Neuronal stem cell (in vitro differentiated cells): ENCODE results near the gene PREB.

Source experiments
- DNase-seq: peaks from one replicate; pipeline ENCODE4 v3.0.0-alpha.2; 2013; ENCODE audit warnings: low spot score
- H2AFZ ChIP-seq: one replicate; pipeline ENCODE4 v1.6.1; 2013; ENCODE audit warnings: mild to moderate bottlenecking, low read length, inconsistent platforms
- H2AK5ac ChIP-seq: 2 replicates; pipeline ENCODE4 v1.6.1; 2013; ENCODE audit warnings: low read depth, mild to moderate bottlenecking, inconsistent platforms, low read length, moderate library complexity, mixed read lengths
- H2BK120ac ChIP-seq: 2 replicates; pipeline ENCODE4 v1.6.1; 2013; ENCODE audit warnings: low read depth, mild to moderate bottlenecking, inconsistent platforms, low read length, moderate library complexity, mixed read lengths
- H2BK12ac ChIP-seq: one replicate; pipeline ENCODE4 v1.6.1; 2013; ENCODE audit warnings: low read length, inconsistent platforms
- H2BK15ac ChIP-seq: 2 replicates; pipeline ENCODE4 v1.6.1; 2013; ENCODE audit warnings: mild to moderate bottlenecking, low read length, inconsistent platforms, mixed read lengths
- H2BK5ac ChIP-seq: one replicate; pipeline ENCODE4 v1.6.1; 2013; ENCODE audit warnings: inconsistent platforms, mild to moderate bottlenecking, low read length, moderate library complexity
- H3K14ac ChIP-seq: one replicate; pipeline ENCODE4 v1.6.1; 2013; ENCODE audit warnings: low read length, inconsistent platforms
- H3K18ac ChIP-seq: 2 replicates; pipeline ENCODE4 v1.6.1; 2013; ENCODE audit warnings: low read length, inconsistent platforms
- H3K23ac ChIP-seq: 2 replicates; pipeline ENCODE4 v1.6.1; 2013; ENCODE audit warnings: low read depth, mild to moderate bottlenecking, mixed read lengths, low read length, inconsistent platforms; ENCODE audit not compliant: poor library complexity
- H3K27ac ChIP-seq: replicated peaks from 3 replicates; pipeline ENCODE4 v1.5.1; 2013; ENCODE audit warnings: low read length, inconsistent platforms
- H3K27me3 ChIP-seq, 3 experiments: 2 replicates each; pipeline ENCODE4 v1.6.1; 2013; ENCODE audit warnings: low read length in 3 of 3, mild to moderate bottlenecking in 2 of 3, inconsistent platforms in 1 of 3, low read depth in 1 of 3, mixed read lengths in 1 of 3, moderate library complexity in 1 of 3; ENCODE audit not compliant: control insufficient read depth in 3 of 3, insufficient read depth in 3 of 3
- H3K36me3 ChIP-seq, 2 donors: replicated peaks in 1 of 2; 2 replicates each; pipeline ENCODE4 v1.6.1; 2013; ENCODE audit warnings: low read length in 2 of 2; ENCODE audit not compliant: control insufficient read depth in 2 of 2, insufficient read depth in 2 of 2
- H3K4ac ChIP-seq: 2 replicates; pipeline ENCODE4 v1.6.1; 2013; ENCODE audit warnings: inconsistent platforms, mild to moderate bottlenecking, low read length, moderate library complexity
- H3K4me1 ChIP-seq, 2 donors: 1 replicate in 1 of 2; 2 replicates in 1 of 2; pipeline ENCODE4 v1.6.1; 2013; ENCODE audit warnings: low read length in 2 of 2, low read depth in 1 of 2; ENCODE audit not compliant: control insufficient read depth in 2 of 2, insufficient read depth in 1 of 2
- H3K4me2 ChIP-seq: one replicate; pipeline ENCODE4 v1.6.1; 2013; ENCODE audit warnings: mild to moderate bottlenecking, low read length, inconsistent platforms; ENCODE audit not compliant: insufficient read depth, poor library complexity, severe bottlenecking
- H3K4me3 ChIP-seq, 2 donors: 2 replicates each; pipeline ENCODE4 v1.5.1; 2013; ENCODE audit warnings: low read length in 2 of 2, mild to moderate bottlenecking in 2 of 2, inconsistent platforms in 1 of 2, moderate library complexity in 1 of 2
- H3K79me1 ChIP-seq: one replicate; pipeline ENCODE4 v1.6.1; 2013; ENCODE audit warnings: low read depth, mild to moderate bottlenecking, inconsistent platforms, low read length, moderate library complexity
- H3K9ac ChIP-seq: one replicate; pipeline ENCODE4 v1.6.1; 2013; ENCODE audit warnings: mild to moderate bottlenecking, low read depth, low read length, inconsistent platforms; ENCODE audit not compliant: poor library complexity
- H3K9me3 ChIP-seq, 2 donors: replicated peaks in 1 of 2; 2 replicates each; pipeline versions ENCODE3 to v1.6.1; 2013; ENCODE audit warnings: low read length in 2 of 2, mild to moderate bottlenecking in 2 of 2, inconsistent platforms in 1 of 2, low read depth in 1 of 2, mixed read lengths in 1 of 2, moderate library complexity in 1 of 2; ENCODE audit not compliant: control insufficient read depth in 2 of 2, insufficient read depth in 1 of 2
- H4K8ac ChIP-seq: one replicate; pipeline ENCODE4 v1.6.1; 2013; ENCODE audit warnings: low read depth, mild to moderate bottlenecking, inconsistent platforms, low read length, moderate library complexity
- H4K91ac ChIP-seq: one replicate; pipeline ENCODE4 v1.6.1; 2013; ENCODE audit warnings: low read length, low read depth, mild to moderate bottlenecking, inconsistent platforms; ENCODE audit not compliant: poor library complexity
- WGBS, 2 donors: extraction: QIAGEN DNeasy Blood & Tissue Kit; methylation state at CpG; one replicate each; pipeline ENCODE4 v1.1.7; 2013; ENCODE audit warnings: missing lambda C conversion rate in 2 of 2, mixed read lengths in 1 of 2; ENCODE audit not compliant: insufficient read length in 2 of 2, insufficient replicate concordance in 1 of 2; ENCODE audit errors: extremely low coverage in 2 of 2; 5-methylcytosine and 5-hydroxymethylcytosine counted together

PREB gene

GRCh38 chr2:27100036-27100435, 34.4 kb downstream of the PREB start:
- H4K91ac ChIP-seq, result no peak overlapping the region
- no peak overlapping the region for H3K9ac ChIP-seq
- no peak overlapping the region for H3K4ac ChIP-seq
- no CpG with 5 or more reads among the region's 10 CpGs for WGBS, 2 donors
- H3K4me3 ChIP-seq, result no peak overlapping the region
- no peak overlapping the region for H3K14ac ChIP-seq
- peak overlapping the region; percentile 53 for H2BK120ac ChIP-seq
- no peak overlapping the region for H3K4me2 ChIP-seq
- H3K18ac ChIP-seq, result peak overlapping the region; percentile 22
- no peak overlapping the region for H3K23ac ChIP-seq
- peaks cover 0 to 4% of the 10 kb centered on the region in 2 donors for H3K4me1 ChIP-seq
- H4K8ac ChIP-seq, result no peak overlapping the region
- peaks cover 0 to 1% of the 10 kb centered on the region in 2 donors for H3K36me3 ChIP-seq
- no peak overlapping the region for H2BK12ac ChIP-seq
- no peak overlapping the region for H3K27ac ChIP-seq
- no peak overlapping the region for H2BK15ac ChIP-seq
- no peak overlapping the region for H2AK5ac ChIP-seq
- no peaks in the 10 kb centered on the region for H3K9me3 ChIP-seq
- H3K27me3 ChIP-seq, result peaks cover 0 to 16% (median 2%) of the 10 kb centered on the region in 3 experiments
- H2AFZ ChIP-seq, result no peak overlapping the region
- H2BK5ac ChIP-seq, result no peak overlapping the region
- no peak for DNase-seq
- H3K79me1 ChIP-seq, result no peaks in the 10 kb centered on the region

- Histone ChIP-seq H3K79me1 (no peaks in the 10 kb centered on the region), H3K4me1 (peaks cover 0 to 4% of the 10 kb centered on the region in 2 donors), H2BK12ac (no peak overlapping the region), H3K36me3 (peaks cover 0 to 1% of the 10 kb centered on the region in 2 donors), H4K91ac (no peak overlapping the region), H3K4me3 (no peak overlapping the region), H2BK120ac (peak overlapping the region; percentile 53), H2BK5ac (no peak overlapping the region), H4K8ac (no peak overlapping the region), H3K9me3 (no peaks in the 10 kb centered on the region), H3K4ac (no peak overlapping the region), H2AFZ (no peak overlapping the region), H3K4me2 (no peak overlapping the region), H3K27me3 (peaks cover 0 to 11% (median 2%) of the 10 kb centered on the region in 3 experiments), H2BK15ac (no peak overlapping the region), H3K18ac (peak overlapping the region; percentile 2), H2AK5ac (no peak overlapping the region), H3K9ac (no peak overlapping the region), H3K27ac (no peak overlapping the region), H3K14ac (no peak overlapping the region), H3K23ac (peak overlapping the region; percentile 10)
- WGBS, 2 donors, result no CpG with 5 or more reads among the region's 19 CpGs
- DNase-seq, result no peak
Observed at GRCh38 chr2:27099334-27099955, 35.0 kb downstream of the PREB start.

GRCh38 chr2:27097341-27097740, 37.1 kb downstream of the PREB start:
- Histone ChIP-seq H3K4me3 (no peak overlapping the region), H3K79me1 (no peaks in the 10 kb centered on the region), H3K23ac (peak overlapping the region; percentile 56), H3K36me3 (peaks cover 0 to 1% of the 10 kb centered on the region in 2 donors), H2AK5ac (no peak overlapping the region), H2BK5ac (no peak overlapping the region), H3K27me3 (peaks cover 0 to 2% (median 0%) of the 10 kb centered on the region in 3 experiments), H3K9me3 (no peaks in the 10 kb centered on the region), H3K14ac (no peak overlapping the region), H3K4ac (no peak overlapping the region), H3K4me1 (peaks cover 0 to 4% of the 10 kb centered on the region in 2 donors), H2BK12ac (no peak overlapping the region), H3K9ac (no peak overlapping the region), H2BK120ac (no peak overlapping the region), H4K91ac (no peak overlapping the region), H2BK15ac (no peak overlapping the region), H3K4me2 (no peak overlapping the region), H4K8ac (no peak overlapping the region), H3K27ac (no peak overlapping the region), H2AFZ (no peak overlapping the region), H3K18ac (no peak overlapping the region)
- WGBS, 2 donors, result no CpG with 5 or more reads among the region's 14 CpGs
- DNase-seq, result no peak

GRCh38 chr2:27096748-27097297, 37.6 kb downstream of the PREB start:
- H4K91ac ChIP-seq, result no peak overlapping the region
- H3K4ac ChIP-seq, result no peak overlapping the region
- H2AK5ac ChIP-seq, result no peak overlapping the region
- no peak overlapping the region for H2BK120ac ChIP-seq
- H2BK12ac ChIP-seq, result no peak overlapping the region
- peak overlapping the region; percentile 57 for H3K18ac ChIP-seq
- H3K27ac ChIP-seq, result no peak overlapping the region
- no peak for DNase-seq
- peak overlapping the region; percentile 94 for H2AFZ ChIP-seq
- peaks cover 0 to 4% of the 10 kb centered on the region in 2 donors for H3K4me1 ChIP-seq
- peaks cover 0 to 1% of the 10 kb centered on the region in 2 donors for H3K36me3 ChIP-seq
- no peak overlapping the region for H3K4me3 ChIP-seq
- no peak overlapping the region for H2BK5ac ChIP-seq
- H4K8ac ChIP-seq, result no peak overlapping the region
- WGBS, 2 donors, result no CpG with 5 or more reads among the region's 3 CpGs
- H3K9ac ChIP-seq, result no peak overlapping the region
- no peak overlapping the region for H3K23ac ChIP-seq
- no peaks in the 10 kb centered on the region for H3K9me3 ChIP-seq
- H2BK15ac ChIP-seq, result no peak overlapping the region
- no peak overlapping the region for H3K4me2 ChIP-seq
- H3K27me3 ChIP-seq, result no peaks in the 10 kb centered on the region
- no peaks in the 10 kb centered on the region for H3K79me1 ChIP-seq
- no peak overlapping the region for H3K14ac ChIP-seq
